HG02870 (cell line): ENCODE data around the gene CSH1.
"Not testable (repeated sequence)": the region's sequence is repeated elsewhere in the genome, so short reads cannot be mapped to it uniquely, and the experiment has no call there.

ENCODE experiments used
- ATAC-seq: cut with Tn5 transposase; IDR thresholded peaks from one replicate; pipeline ENCODE4 v1.9.1; 2021; ENCODE audit warnings: mild to moderate bottlenecking, moderate library complexity; ENCODE audit not compliant: unreplicated experiment

CSH1 gene

GRCh38 chr17:63896524-63897354 is at the start of gene CSH1:
Gene CSH1 (minus strand): TSS chr17:63896574. CDS start chr17:63896511, 63 bp downstream.
- not testable (repeated sequence) for ATAC-seq

- no peak for ATAC-seq
These were observed 49.5 kb upstream of the CSH1 start for GRCh38 chr17:63945784-63946439.

GRCh38 chr17:63944736-63945499 is 48.5 kb upstream of the CSH1 start:
- ATAC-seq = no peak

GRCh38 chr17:63943745-63944144 is 47.4 kb upstream of the CSH1 start:
- ATAC-seq = no peak

- ATAC-seq = no peak
These were observed 46.1 kb upstream of the CSH1 start for GRCh38 chr17:63942309-63942985.

GRCh38 chr17:63941751-63942150 is 45.4 kb upstream of the CSH1 start:
- ATAC-seq = no peak

GRCh38 chr17:63941162-63941561 is 44.8 kb upstream of the CSH1 start:
- ATAC-seq = no peak

- no peak for ATAC-seq
These were observed 44.2 kb upstream of the CSH1 start for GRCh38 chr17:63940584-63940983.

GRCh38 chr17:63939884-63940283 is 43.5 kb upstream of the CSH1 start:
- no peak for ATAC-seq

GRCh38 chr17:63939401-63939800 is 43.0 kb upstream of the CSH1 start:
- ATAC-seq = no peak

GRCh38 chr17:63937920-63938319 is 41.5 kb upstream of the CSH1 start:
- no peak for ATAC-seq

- no peak for ATAC-seq
These were observed 40.9 kb upstream of the CSH1 start for GRCh38 chr17:63937319-63937718.

- no peak for ATAC-seq
These were observed 38.1 kb upstream of the CSH1 start for GRCh38 chr17:63934183-63935112.

- no peak for ATAC-seq
These were observed 37.2 kb upstream of the CSH1 start for GRCh38 chr17:63933598-63933997.

- no peak for ATAC-seq
These were observed 36.3 kb upstream of the CSH1 start for GRCh38 chr17:63932721-63933120.

- ATAC-seq = peak; percentile 79
These were observed 35.7 kb upstream of the CSH1 start, which contains the start of gene CD79B for GRCh38 chr17:63931981-63932561. Gene CD79B (minus strand): TSS chr17:63932331. CDS start chr17:63932261, 70 bp downstream.

GRCh38 chr17:63930951-63931575 is 34.7 kb upstream of the CSH1 start:
- ATAC-seq = no peak

GRCh38 chr17:63929860-63930766 is 33.7 kb upstream of the CSH1 start:
- no peak for ATAC-seq
